GM19023 (cell line): Measurements from ENCODE around the gene PTK7.

Experiments
- ATAC-seq: cut with Tn5 transposase; IDR thresholded peaks from one replicate; pipeline ENCODE4 v1.9.1; 2021; ENCODE audit warnings: mild to moderate bottlenecking, moderate library complexity; ENCODE audit not compliant: unreplicated experiment

Gene PTK7

DNA sequence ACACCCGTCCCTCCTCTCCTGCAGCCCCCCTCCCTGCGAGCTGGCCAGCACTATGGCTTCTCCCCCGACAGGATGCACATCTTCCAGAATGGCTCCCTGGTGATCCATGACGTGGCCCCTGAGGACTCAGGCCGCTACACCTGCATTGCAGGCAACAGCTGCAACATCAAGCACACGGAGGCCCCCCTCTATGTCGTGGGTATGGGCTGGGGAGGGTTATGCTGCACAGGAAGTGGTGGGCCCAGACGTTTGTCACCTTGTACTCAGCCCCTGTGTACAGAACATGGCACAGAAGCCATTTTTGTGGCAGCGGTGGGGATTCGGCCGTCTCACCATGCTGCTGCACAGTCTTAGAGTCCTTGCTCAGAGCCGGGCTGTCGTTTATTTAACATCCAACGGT is 66.0 kb downstream of the PTK7 start:
- ATAC-seq: no peak

DNA sequence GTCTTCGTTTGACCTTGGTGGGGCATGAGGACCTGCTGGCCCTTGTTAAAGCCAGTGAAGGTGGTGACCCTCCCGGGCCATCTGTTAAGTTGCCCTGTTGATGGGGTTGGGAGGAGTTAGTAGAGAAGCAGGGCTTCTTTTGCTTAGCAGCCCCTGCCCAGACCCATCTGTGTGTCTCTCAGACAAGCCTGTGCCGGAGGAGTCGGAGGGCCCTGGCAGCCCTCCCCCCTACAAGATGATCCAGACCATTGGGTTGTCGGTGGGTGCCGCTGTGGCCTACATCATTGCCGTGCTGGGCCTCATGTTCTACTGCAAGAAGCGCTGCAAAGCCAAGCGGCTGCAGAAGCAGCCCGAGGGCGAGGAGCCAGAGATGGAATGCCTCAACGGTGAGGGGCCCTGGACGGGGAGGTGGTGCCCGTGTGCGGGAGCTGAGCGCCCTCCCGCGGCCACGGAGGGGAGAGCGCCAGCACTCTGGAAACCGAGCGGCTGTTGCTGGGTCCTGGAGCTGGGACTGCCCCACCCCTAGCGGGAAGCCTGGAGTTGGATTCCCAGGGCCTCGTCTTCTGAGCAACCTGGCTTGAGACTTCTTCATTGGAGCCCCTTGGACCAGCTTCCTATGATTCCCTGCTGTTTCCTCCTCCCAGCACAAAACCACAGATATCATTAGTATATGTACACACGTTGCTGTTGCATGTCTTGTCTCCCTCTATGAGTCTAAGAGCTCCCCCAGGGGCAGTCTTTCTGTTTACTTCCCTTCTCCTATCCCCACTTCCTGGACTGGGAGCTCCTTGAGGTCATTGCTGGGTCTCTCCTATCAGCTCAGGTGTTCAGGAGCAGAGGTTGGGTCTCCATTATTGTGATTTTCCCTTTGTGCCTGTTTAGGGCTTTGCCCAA is 67.4 kb downstream of the PTK7 start:
- peak; percentile 59 for ATAC-seq

DNA sequence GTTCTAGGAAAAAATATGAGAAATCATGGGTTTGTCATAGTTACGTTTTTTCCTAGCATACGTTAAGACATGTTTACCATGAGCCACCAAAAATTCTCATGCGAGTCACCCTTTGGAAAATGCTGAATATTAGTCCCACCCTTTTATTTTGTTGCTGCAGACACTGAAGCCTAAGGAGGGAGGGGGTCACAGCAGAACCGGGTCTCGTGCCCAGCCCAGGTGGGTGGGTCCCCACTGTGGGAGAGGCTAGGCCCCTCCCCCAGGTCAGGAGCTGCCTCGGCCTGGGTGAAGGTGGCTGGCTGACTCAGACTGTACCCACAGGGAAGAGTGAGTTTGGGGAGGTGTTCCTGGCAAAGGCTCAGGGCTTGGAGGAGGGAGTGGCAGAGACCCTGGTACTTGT is 68.8 kb downstream of the PTK7 start:
- ATAC-seq: no peak

DNA sequence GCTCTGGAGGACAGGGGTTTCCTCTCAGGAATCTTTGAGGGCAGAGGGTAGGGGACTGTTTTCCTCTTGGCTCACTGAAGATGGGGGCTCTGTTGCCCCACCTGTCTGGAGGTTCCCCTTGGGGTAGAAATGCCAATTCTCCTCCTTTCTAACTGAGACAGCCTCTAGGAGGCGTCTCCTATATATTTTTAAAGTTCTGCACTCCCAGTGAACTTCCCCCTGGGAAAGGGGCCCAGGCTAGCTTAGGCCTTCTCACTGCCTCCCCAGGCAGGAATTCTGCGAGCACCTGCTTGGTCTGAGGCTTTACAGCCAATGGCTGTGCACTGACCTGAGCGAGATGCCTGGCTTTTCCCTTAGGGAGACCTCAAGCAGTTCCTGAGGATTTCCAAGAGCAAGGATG is 70.1 kb downstream of the PTK7 start:
- no peak for ATAC-seq

DNA sequence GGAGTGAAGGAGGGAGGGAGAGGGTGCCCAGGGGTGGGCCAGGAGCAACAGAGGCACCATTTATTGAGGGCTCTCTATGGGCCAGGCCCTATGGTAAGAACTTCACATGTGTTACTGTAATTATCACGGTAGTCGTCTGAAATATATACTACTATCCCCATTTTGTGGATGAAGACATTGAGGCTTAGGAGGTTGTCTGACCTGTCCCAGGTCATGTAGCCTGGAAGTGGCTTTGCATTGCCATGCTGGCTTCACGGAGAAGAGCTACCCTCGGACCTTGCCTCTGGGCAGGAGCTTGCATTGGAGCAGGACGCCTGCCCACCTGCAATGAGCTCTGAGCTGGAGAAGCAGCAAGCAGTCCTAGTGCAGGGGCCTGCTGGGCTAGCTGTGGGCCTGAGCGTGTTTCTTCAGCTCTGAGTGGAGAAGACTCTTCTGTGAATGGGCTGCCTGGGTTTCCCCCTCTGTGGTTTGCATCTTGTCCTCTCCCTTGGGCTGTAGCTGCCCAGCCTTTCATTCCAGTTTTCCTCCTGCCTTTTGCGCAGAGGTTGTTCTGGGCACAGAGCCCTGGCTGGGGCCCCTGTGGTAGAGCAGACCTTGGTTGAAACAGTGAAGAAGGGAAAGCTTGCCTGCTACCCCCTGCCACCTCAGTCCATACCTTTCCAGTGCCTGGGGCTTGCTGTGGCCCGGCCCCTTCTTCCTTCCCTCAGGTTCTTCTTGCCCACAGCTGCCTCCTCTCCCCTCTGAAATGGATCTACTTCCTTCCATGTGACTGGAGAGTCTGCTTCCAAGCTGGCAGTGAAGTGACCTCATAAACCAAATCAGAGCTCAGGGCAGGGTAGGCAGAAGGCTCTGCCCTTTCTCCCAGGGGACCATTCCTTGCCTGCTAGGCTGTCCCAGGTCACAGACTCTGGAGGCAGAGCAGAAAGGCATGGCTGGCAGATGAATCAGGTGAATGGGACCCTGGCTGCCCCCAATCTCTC is 70.9 kb downstream of the PTK7 start:
- no peak for ATAC-seq

- no peak for ATAC-seq
Observed at GRCh38 chr6:43147691-43148477, 71.8 kb downstream of the PTK7 start.

GRCh38 chr6:43149265-43149664 is 73.2 kb downstream of the PTK7 start:
- ATAC-seq: no peak

DNA sequence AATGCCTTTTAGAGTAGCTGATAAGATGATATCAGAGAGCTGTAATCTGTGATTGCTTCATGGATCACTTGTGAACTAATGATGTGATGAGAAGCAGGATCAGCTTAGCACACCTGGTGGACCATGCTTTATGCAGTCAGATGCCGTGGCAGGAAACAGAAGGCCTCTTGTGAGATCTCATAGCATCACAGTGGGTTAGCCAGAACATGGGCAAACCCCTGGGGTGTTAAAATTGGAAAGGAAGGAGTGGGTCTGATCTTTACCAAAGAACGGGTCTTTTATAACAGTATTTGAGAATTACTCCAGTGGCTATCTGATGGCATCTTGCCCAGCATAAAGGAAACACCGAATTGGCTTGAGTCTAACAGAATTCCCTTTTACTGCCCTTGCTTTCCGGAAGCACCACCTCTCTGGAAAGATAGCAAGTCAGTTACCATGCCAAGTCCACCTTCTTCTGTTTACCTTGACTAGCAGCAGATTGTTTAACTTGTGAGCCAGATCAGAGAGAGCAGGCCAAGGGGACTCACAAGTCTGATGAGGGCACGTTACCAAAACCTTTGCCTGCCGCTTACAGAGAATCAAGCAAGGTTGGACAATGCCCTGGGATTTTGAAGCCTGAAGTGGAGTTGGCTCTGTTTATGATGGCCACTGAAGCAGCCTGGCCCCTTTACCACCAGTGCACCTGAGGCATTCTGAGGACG is 74.1 kb downstream of the PTK7 start:
- no peak for ATAC-seq

GRCh38 chr6:43159599-43159998 is 83.5 kb downstream of the PTK7 start:
- no peak for ATAC-seq

- no peak for ATAC-seq
Observed at GRCh38 chr6:43163899-43164298, 87.8 kb downstream of the PTK7 start.

DNA sequence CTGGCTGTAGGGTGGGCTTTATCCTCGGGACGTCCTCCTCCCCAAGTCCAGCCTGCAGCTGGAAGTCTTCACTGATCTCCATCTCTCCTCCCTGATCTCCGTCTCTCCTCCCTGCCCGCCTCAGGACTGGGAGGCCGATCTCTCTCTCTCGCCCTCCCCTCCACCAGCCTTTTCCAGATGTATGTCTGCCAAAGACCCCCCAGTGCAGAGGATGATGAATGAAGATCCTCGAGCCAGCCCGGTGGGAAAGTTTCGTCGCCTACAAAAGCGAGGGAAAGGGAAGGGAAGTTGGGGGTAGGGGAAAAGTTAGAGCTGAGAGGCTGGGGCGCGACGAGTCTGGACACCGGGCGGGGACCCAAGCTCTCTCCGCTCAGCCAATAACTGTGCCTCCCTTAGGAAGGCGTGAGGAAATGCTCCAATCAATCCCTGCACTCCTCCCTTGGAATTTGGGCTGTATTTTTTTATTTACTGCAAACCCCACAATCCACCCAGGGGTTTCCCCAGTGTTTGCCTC is 94.4 kb downstream of the PTK7 start:
- ATAC-seq: no peak

DNA sequence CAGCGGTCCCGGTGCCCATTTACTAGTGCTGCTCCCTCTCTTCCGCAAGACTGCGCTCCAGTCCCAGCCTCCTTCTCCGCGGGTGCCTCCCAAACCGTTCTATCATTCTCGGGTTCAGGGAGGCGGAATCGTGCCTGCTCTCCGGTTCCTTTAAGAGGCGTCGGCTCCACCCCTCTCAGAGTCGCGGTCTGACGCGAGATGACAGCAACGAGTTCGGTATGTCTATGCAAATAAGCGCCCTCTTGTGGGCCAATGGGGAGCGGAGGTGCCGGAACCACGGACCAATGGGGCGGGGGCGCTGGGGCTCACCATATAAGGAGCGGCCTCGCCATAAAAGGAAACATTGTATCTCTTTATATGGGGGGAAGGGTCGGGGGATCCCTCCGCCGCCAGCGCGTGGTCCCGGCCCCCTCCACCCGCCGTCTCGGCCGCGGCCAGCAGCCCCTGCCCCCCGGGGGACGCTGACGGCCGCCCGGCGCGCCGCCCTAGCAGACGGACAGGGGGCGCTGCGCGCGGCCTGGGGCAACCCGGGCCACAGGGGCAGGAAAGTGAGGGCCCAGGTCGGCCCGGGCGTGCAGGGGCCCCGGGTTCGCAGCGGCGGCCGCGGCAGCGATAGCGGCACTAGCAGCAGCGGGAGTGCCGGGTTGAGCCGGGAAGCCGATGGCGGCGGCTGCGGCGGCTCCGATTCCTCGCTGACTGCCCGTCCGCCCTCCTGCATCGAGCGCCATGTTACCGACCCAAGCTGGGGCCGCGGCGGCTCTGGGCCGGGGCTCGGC is 95.0 kb downstream of the PTK7 start, which contains the start of gene SRF:
Gene SRF (plus strand): TSS at position 339 of the 776 bp plus-strand sequence. CDS start 388 bp downstream, at position 727.
- ATAC-seq: peak; percentile 52

DNA sequence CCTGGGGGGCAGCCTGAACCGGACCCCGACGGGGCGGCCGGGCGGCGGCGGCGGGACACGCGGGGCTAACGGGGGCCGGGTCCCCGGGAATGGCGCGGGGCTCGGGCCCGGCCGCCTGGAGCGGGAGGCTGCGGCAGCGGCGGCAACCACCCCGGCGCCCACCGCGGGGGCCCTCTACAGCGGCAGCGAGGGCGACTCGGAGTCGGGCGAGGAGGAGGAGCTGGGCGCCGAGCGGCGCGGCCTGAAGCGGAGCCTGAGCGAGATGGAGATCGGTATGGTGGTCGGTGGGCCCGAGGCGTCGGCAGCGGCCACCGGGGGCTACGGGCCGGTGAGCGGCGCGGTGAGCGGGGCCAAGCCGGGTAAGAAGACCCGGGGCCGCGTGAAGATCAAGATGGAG is 95.6 kb downstream of the PTK7 start:
- no peak for ATAC-seq

DNA sequence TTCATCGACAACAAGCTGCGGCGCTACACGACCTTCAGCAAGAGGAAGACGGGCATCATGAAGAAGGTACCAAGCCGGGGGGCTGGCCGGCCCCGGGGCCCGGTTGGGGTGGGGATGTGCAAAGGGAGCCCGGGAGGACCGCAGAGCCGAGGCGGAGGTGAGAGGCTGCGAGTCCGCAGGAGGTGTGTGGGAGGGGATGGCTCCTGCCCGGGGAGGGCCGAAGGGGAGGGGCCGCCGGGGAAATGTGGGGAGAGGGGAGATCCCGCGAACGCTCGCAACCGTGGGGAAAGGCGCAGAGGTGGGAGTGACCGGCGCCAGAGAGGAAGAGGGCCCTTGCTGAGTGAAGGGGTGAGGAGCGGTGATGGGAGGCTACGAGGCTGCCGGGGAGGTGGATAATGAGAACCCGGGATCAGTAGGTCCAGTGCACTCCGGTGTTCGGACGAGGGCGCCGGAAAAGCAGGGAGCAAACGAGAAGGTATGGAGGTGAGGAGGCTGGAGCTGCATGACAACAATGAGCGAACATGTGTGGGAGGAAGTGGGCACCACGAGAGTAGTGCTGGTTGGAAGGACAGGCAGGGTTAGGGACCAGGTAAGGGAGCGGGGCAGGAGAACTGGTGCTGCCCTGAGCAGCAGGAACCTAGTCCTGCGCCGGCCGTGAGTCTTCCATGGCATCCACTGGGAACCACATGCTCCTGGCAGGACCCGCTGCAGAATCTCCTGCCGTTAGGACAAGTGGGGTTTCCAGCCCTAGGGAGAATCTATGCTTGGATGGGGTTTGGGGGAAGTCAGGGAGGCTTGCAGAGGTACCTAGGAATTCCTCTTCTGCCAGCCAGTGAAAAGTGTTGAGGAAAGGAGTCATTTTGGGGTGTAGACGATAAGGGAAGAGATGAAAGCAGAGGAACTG is 96.2 kb downstream of the PTK7 start:
- no peak for ATAC-seq

- no peak for ATAC-seq
Observed at GRCh38 chr6:43173591-43174262, 97.6 kb downstream of the PTK7 start.

DNA sequence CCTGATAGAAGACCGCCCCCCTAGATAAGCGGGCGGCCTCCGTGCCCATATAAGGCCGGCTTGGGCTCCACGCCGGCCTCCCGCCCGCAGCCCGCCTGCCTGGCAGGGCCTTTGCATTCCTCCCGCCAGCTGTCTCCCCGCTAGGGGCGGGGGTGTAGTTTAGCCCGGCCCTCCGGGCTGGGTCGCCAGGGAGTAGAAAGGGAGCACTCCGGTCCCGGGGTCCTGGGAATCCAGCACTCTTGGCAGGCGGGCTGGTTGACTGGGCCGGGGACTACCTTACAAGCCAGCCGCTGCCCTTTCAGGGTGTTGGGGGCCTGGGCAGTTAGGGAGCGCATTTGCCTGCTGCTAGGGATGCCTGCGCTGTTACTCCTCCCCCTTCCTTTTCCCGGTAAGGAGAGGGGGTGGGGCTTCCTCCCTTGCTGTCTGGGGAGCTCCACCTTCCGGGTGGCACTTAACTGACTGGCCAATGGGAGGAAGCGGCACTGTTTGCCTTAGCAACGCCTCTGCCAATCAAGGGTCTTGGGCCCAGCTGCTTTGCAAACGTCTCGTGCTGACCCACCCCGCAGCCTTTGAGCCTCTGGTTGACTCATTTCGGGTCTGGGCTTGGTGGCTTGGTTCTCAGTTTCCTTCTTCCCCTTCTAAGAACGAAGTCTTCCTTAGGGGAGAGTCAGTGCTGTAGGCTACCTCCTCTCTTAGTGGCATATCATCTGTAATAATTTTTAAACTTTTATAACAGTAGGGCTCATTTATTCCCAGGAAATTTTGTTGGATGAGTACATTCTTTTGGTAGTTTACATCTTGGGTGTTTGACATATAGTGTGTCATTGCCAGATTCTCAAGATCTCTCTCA is 98.4 kb downstream of the PTK7 start:
- ATAC-seq: peak; percentile 75
